CD4-positive, alpha-beta T cell treated with Interleukin-4 for 1 hour (primary cell): ENCODE data around the gene FAM131C.
"Not testable (repeated sequence)": the region's sequence is repeated elsewhere in the genome, so short reads cannot be mapped to it uniquely, and the experiment has no call there.

Experiments
- DNase-seq, 2 donors: peaks; one replicate each; pipeline ENCODE4 v3.0.0-alpha.2; 2020 to 2022

FAM131C gene

GRCh38 chr1:16075337-16076030 lies 2.0 kb upstream of the FAM131C start:
- no peak for DNase-seq

- no peak for DNase-seq
Measured at GRCh38 chr1:16074217-16074616, 766 bp upstream of the FAM131C start.

GRCh38 chr1:16072616-16073484 lies 601 bp downstream of the FAM131C start:
- no peak for DNase-seq

- no peak for DNase-seq
Measured at GRCh38 chr1:16072095-16072494, 1.4 kb downstream of the FAM131C start.

GRCh38 chr1:16071614-16072013 lies 1.8 kb downstream of the FAM131C start:
- no peak for DNase-seq

GRCh38 chr1:16070640-16071355 lies 2.7 kb downstream of the FAM131C start:
- DNase-seq: no peak

- no peak for DNase-seq
Measured at GRCh38 chr1:16068356-16069270, 4.8 kb downstream of the FAM131C start.

- DNase-seq: no peak
Measured at GRCh38 chr1:16067933-16068332, 5.5 kb downstream of the FAM131C start.

GRCh38 chr1:16067127-16067768 lies 6.2 kb downstream of the FAM131C start:
- DNase-seq: no peak

- DNase-seq: no peak
Measured at GRCh38 chr1:16066245-16066644, 7.2 kb downstream of the FAM131C start.

- DNase-seq: no peak
Measured at GRCh38 chr1:16065269-16065576, 8.2 kb downstream of the FAM131C start.

- no peak for DNase-seq
Measured at GRCh38 chr1:16064536-16065268, 8.7 kb downstream of the FAM131C start.

- DNase-seq: no peak
Measured at GRCh38 chr1:16063921-16064320, 9.5 kb downstream of the FAM131C start.

GRCh38 chr1:16063226-16063829 lies 10.1 kb downstream of the FAM131C start:
- DNase-seq: no peak

GRCh38 chr1:16062687-16063075 lies 10.8 kb downstream of the FAM131C start:
- DNase-seq: not testable (repeated sequence)

GRCh38 chr1:16061989-16062686 lies 11.3 kb downstream of the FAM131C start:
- DNase-seq: not testable (repeated sequence)

GRCh38 chr1:16061266-16061665 lies 12.2 kb downstream of the FAM131C start:
- DNase-seq: no peak

- DNase-seq: not testable (repeated sequence)
Measured at GRCh38 chr1:16058394-16059120, 14.9 kb downstream of the FAM131C start.

GRCh38 chr1:16057314-16057915 lies 16.0 kb downstream of the FAM131C start:
- not testable (repeated sequence) for DNase-seq
